ENCODE data around the gene GTSE1.

DNA sequence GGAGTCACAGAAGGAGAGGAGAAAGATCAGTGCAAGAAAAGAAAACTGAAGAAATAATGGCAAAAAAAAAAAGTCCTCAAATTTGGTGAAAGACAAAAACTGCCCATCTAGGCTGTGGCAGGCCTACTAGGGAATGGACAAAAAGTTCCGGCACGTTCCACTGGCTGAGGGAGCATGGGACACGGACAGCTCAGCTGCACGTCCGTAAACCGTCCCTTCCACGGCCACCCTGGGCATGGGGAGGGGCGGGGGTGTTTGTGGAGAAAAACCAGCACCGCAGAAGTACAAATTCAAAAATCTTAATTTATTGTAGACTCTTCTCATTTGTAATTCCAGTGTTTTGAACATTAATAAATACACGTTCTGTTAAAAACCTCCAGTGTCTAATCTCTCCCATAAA, 64.2 kb downstream of the GTSE1 start:
- TF ChIP-seq, protein P1, sequence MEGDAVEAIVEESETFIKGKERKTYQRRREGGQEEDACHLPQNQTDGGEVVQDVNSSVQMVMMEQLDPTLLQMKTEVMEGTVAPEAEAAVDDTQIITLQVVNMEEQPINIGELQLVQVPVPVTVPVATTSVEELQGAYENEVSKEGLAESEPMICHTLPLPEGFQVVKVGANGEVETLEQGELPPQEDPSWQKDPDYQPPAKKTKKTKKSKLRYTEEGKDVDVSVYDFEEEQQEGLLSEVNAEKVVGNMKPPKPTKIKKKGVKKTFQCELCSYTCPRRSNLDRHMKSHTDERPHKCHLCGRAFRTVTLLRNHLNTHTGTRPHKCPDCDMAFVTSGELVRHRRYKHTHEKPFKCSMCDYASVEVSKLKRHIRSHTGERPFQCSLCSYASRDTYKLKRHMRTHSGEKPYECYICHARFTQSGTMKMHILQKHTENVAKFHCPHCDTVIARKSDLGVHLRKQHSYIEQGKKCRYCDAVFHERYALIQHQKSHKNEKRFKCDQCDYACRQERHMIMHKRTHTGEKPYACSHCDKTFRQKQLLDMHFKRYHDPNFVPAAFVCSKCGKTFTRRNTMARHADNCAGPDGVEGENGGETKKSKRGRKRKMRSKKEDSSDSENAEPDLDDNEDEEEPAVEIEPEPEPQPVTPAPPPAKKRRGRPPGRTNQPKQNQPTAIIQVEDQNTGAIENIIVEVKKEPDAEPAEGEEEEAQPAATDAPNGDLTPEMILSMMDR (IDR thresholded peaks at IDR 0.05 in 8 of 11, conservative IDR thresholded peaks at IDR 0.05 in 3 of 11) = no peak
- no peak for TF ChIP-seq POLR2A (IDR thresholded peaks at IDR 0.05)
